Measurements from ENCODE around the gene TAOK1. TPM values are rescaled to one million over a fixed set of nuclear protein-coding genes. Genes with fewer than 3 reads are reported as not detected.

TAOK1 gene
- total RNA-seq, 2 experiments from 2014 or later: 51.6 to 52.8 TPM

DNA sequence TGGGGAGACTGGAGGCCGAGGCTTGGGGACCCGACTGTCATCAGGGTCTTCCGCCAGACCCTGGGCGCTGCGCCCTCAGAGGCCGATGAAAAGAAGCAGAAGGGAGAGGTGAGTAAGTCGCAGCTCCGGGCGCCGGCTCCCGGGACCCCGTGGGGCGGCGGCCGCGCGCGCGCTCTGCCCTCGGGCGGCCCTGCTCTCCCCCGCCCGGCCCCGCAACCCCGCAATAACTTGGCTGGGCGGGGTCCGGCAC is 177.1 kb downstream of the TAOK1 start:
- Mint-ChIP-seq H3K36me3 (peaks cover 15% of the 10 kb centered on the region), H3K27ac (peak overlapping the region; percentile 88), H3K4me3 (peak overlapping the region; percentile 98), H3K27me3 (no peaks in the 10 kb centered on the region), H3K9me3 (no peaks in the 10 kb centered on the region), H3K4me1 (peaks cover 29% of the 10 kb centered on the region)
- POLR2A ChIA-PET: interaction anchor here (0.9 to 5.9 kb wide), 11 partner anchors 9 to 428 kb away, joined by 3 to 55 read pairs (median 4); partner anchors contain the start of genes ANKRD13B and TAOK1
- DNase-seq (peak; percentile 71), ATAC-seq (ENCODE audit: low read depth) (peak; percentile 6)

DNA sequence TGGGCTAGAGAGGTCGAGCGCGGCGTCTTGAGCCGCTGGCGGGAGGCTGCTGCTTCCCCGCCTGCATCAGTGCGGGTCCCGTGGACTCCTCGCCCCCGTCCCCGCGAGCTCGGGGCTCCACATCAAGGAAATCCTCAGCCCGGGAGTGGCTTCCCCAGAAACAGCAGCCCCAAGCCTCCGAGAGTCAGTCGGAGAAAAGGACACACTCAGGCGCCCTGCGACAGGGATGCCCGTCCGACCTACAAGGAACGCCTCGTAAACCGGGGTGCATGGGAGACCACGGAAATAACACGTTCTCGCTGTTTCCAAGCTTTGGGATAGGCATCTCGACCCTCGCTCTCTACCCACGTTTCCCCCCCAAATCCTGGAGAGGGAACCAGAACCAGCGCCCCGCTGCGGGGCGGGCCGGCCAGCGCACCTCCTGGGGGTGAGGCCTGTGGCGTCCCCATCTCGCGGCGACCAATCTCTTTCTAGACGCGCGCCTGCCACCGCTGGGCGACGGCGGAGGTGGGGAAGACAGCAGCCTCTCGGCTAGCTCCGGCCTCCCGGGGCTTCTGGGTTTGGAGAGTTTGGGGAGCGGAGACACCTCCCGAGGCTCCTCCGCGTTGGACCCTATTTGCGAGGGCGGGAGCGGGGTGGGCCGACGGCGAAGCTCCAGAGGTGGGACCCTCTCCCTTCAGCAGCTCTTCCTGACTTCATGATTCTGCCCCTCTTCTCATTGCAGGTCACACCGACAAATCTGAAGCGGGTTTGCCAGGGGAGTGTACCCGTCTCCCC is 177.6 kb downstream of the TAOK1 start:
- H3K27me3 Mint-ChIP-seq: no peaks in the 10 kb centered on the region
- H3K36me3 Mint-ChIP-seq: peaks cover 10% of the 10 kb centered on the region
- H3K9me3 Mint-ChIP-seq: no peaks in the 10 kb centered on the region
- H3K27ac Mint-ChIP-seq: peak overlapping the region; percentile 98
- POLR2A ChIA-PET: interaction anchor here (0.6 to 5.9 kb wide), 13 partner anchors 8 to 428 kb away, joined by 3 to 55 read pairs (median 4); partner anchors contain the start of genes ANKRD13B, NUFIP2 and TAOK1
- H3K4me3 Mint-ChIP-seq: peak overlapping the region; percentile 98
- peaks cover 26% of the 10 kb centered on the region for H3K4me1 Mint-ChIP-seq
- DNase-seq (peak; percentile 84), ATAC-seq (ENCODE audit: low read depth) (peak; percentile 58)

DNA sequence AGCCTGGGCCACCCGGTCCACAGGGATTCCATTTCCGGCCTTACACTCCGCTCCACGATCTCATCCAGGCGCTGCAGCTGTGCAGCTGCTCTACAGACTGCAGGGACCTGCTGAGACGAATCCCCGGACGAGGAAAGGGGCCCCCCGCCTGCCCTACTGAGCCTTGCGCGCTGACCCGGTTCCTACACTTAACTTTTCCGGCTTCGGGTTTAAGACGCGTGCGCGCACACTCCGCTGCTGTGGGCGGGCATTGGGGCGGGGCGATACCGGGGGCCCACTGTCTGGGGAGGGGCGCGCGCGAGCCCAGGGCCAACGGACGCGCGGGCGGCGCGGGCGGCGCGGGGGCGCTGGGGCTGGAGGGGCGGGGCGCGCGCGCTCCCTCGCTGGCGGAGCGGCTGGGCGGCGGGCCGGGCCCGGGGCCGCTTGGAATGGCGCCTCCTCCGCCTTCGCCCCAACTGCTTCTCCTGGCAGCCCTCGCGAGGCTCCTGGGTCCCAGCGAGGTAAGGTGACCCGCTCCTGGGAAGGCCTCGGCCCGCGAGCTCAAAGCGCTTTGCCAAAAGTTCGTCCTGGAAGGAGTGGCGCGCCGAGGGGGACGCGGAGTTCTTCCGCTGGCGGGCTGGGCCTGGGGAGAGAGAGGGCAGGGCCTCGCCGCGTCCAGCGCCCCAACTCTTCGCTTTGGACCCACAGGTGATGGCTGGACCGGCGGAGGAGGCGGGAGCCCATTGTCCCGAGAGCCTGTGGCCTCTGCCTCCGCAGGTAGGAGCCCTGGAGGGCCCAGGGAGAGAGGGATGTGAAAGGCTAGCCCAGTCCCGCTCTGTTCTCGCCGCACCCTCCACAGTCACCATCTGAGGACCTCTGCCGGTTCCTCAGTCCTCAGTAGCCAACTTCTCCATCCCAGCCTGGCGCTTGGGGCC is 178.4 kb downstream of the TAOK1 start, which contains the start of gene TP53I13:
TSS of gene TP53I13 (plus strand) at position 371 of the 914 bp plus-strand sequence. CDS start at position 429, 58 bp downstream.
- peaks cover 26% of the 10 kb centered on the region for H3K4me1 Mint-ChIP-seq
- H3K27ac Mint-ChIP-seq: peak within 1 kb of the TSS; percentile 98
- peak; percentile 57 for ATAC-seq (ENCODE audit: low read depth)
- peak within 1 kb of the TSS; percentile 98 for H3K4me3 Mint-ChIP-seq
- POLR2A ChIA-PET: interaction anchor here (0.7 to 5.9 kb wide), 12 partner anchors 12 to 429 kb away, joined by 3 to 55 read pairs (median 4); partner anchors contain the start of genes ANKRD13B, NUFIP2 and TAOK1
- no peaks in the 10 kb centered on the region for H3K9me3 Mint-ChIP-seq
- peak; percentile 88 for DNase-seq
- H3K27me3 Mint-ChIP-seq: no peaks in the 10 kb centered on the region
- H3K36me3 Mint-ChIP-seq: peaks cover 8% of the 10 kb centered on the region

DNA sequence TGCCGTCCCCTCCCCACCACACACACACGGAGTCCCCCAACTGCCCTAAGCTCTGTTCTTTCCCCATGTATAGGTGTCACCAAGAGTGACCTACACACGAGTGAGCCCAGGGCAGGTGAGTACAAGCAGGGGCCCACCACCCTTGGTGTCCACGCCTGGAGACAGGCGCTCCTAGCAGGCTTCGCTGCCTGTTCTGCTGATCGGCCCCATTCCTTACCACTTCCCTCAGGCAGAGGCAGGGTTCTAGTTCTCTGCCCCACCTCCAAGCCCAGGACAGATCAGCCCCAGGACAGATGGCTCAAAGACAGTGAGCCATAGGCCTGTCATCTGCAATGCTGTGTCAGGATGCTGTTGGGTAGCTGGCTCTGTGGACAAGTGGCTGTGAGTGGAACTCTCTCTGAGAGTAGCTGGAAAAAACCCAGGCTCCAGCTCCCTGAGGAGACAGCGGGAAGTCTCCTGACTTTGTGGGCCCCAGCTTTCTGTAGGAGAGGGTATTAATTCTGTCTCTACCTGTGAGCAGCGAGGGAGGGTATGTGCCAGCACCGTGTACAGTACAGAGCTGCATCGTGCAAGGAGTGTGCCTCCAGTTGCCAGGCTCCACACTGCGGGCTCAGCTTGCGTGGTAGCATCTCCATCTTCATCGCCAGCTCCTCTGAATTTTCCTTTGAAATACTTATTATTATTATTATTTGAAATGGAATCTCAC is 179.2 kb downstream of the TAOK1 start:
- Mint-ChIP-seq H3K27ac (peak overlapping the region; percentile 35), H3K4me1 (peaks cover 20% of the 10 kb centered on the region), H3K4me3 (peak overlapping the region; percentile 80), H3K9me3 (no peaks in the 10 kb centered on the region), H3K36me3 (peaks cover 6% of the 10 kb centered on the region), H3K27me3 (no peaks in the 10 kb centered on the region)
- no peak for ATAC-seq (ENCODE audit: low read depth)
- POLR2A ChIA-PET: interaction anchor here (1.1 to 5.9 kb wide), 6 partner anchors 12 to 275 kb away, joined by 3 to 55 read pairs (median 20); partner anchors contain the start of genes ANKRD13B, NUFIP2 and TAOK1
- DNase-seq: no peak

DNA sequence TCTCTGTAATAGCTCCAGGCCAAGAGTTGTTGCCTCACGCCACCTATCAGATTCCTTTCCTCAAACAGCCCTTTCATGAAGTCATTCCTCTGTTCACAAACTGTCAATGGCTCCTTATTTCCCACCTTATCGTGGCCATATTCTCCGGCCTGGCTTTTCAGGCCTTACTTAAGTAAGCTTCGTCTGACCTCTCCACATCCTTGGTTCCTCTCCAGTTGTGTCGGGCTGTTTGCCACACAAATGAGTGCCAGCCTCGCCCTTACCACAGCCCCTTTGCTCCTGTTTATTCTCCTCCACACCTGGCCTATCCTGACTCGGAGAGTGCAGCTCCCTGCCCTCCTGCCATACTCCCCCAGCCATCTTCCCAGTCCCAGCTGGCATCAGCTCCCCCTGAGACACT is 180.4 kb downstream of the TAOK1 start:
- peak; percentile 17 for DNase-seq
- POLR2A ChIA-PET: interaction anchor here (0.6 to 5.8 kb wide), 4 partner anchors 11 to 22 kb away, joined by 4 to 45 read pairs (median 20); partner anchors contain the start of gene ANKRD13B

DNA sequence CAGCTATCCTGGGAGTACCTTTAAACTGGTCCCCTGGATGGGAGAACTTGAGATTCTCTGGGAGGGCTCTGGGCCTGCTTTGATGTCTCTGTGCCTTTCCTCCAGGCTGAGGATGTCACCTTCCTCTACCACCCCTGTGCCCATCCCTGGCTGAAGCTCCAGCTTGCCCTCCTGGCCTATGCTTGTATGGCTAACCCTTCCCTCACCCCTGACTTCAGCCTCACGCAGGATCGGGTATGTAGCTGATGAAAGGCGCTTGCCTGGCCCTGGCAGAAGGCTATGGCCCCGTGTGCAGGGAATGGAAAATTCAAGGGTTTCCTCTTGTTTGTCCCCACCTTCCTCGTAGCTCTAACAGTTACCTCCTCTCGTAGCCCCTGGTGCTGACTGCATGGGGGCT is 181.3 kb downstream of the TAOK1 start:
- POLR2A ChIA-PET: interaction anchor here (2.7 kb wide), 1 partner anchor 16 kb away, joined by 7 read pairs; no protein-coding TSS in a partner anchor
- H3K27ac Mint-ChIP-seq: no peak overlapping the region

More for the DNA sequence above, 180.4 kb downstream of the TAOK1 start:
- peaks cover 16% of the 10 kb centered on the region for H3K4me1 Mint-ChIP-seq
- H3K4me3 Mint-ChIP-seq: peak overlapping the region; percentile 23
- H3K27me3 Mint-ChIP-seq: no peaks in the 10 kb centered on the region
- H3K36me3 Mint-ChIP-seq: peaks cover 9% of the 10 kb centered on the region
- H3K27ac Mint-ChIP-seq: no peak overlapping the region
- no peak for ATAC-seq (ENCODE audit: low read depth)
- H3K9me3 Mint-ChIP-seq: no peaks in the 10 kb centered on the region

DNA sequence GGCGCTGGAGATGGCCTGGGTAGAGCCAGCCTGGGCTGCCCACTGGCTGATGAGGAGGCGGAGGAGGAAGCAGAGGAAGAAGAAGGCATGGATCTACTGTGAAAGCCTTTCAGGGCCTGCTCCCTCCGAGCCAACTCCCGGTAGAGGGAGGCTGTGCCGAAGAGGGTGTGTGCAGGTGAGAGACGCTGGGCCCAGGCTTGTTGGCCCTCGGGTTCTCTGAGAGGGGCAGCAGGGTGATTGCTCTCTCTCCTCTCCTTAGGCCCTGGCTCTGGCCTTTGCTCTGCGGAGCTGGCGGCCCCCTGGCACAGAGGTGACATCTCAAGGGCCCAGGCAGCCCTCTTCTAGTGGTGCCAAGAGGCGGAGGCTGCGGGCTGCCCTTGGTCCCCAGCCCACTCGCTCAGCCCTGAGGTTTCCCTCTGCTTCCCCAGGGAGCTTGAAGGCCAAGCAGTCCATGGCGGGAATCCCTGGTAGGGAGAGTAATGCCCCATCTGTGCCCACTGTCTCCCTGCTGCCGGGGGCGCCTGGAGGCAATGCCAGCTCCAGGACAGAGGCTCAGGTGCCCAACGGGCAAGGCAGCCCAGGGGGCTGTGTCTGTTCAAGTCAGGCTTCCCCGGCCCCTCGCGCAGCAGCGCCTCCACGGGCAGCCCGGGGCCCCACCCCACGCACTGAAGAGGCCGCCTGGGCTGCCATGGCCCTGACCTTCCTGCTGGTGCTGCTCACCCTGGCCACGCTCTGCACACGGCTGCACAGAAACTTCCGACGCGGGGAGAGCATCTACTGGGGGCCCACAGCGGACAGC is 181.9 kb downstream of the TAOK1 start:
- H3K36me3 Mint-ChIP-seq: peaks cover 9% of the 10 kb centered on the region
- H3K4me3 Mint-ChIP-seq: no peak overlapping the region
- DNase-seq (peak; percentile 43), ATAC-seq (ENCODE audit: low read depth) (no peak)
- H3K27me3 Mint-ChIP-seq: no peaks in the 10 kb centered on the region
- peaks cover 13% of the 10 kb centered on the region for H3K4me1 Mint-ChIP-seq
- POLR2A ChIA-PET: interaction anchor here (1.6 to 2.7 kb wide), 2 partner anchors 16 to 20 kb away, joined by 4 to 7 read pairs; no protein-coding TSS in a partner anchor
- no peak overlapping the region for H3K27ac Mint-ChIP-seq
- H3K9me3 Mint-ChIP-seq: no peaks in the 10 kb centered on the region

More for the DNA sequence above, 181.3 kb downstream of the TAOK1 start:
- Mint-ChIP-seq H3K4me3 (no peak overlapping the region), H3K4me1 (peaks cover 13% of the 10 kb centered on the region), H3K27me3 (no peaks in the 10 kb centered on the region), H3K36me3 (peaks cover 9% of the 10 kb centered on the region), H3K9me3 (no peaks in the 10 kb centered on the region)
- no peak for ATAC-seq (ENCODE audit: low read depth)
- no peak for DNase-seq

DNA sequence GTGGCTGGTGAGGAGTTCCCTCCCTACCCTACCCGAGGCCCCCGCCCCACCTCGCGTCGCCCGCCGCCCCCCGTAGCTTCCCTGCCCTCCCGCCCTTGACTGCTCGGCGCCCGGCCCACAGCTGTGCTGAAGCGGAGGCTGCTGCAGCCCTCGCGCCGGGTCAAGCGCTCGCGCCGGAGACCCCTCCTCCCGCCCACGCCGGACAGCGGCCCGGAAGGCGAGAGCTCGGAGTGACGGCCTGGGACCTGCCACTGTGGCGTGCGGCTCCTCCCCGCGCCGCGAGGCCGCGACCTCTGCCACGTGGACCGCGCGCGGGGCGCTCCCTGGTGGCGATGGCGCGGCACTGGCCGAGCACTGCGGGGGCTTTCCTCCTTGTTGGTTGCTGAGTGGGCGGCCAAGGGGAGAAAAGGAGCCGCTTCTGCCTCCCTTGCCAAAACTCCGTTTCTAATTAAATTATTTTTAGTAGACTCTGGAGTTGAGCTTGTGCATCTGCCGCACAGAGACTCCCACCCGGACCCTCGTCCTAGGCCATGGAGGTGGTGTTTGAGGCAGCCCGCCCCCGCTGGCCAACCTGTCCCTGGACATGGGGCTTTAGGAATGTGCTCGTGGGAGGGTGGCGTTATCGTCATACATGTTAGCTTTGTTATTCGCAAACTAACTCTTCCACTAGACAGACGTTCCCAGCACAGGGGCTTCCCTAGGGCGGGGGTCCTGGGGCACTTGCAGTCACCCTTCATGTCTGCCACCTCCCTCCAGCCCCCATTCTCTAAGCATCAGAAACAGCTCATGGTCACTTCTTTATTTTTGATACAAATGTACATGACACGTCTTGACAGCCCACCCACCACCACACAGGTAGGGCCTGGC is 182.8 kb downstream of the TAOK1 start:
- H3K9me3 Mint-ChIP-seq: no peaks in the 10 kb centered on the region
- H3K4me3 Mint-ChIP-seq: no peak overlapping the region
- POLR2A ChIA-PET: interaction anchor here (1.6 to 2.7 kb wide), 2 partner anchors 15 to 19 kb away, joined by 4 to 7 read pairs; no protein-coding TSS in a partner anchor
- ATAC-seq (ENCODE audit: low read depth): peak; percentile 17
- H3K4me1 Mint-ChIP-seq: peaks cover 13% of the 10 kb centered on the region
- peaks cover 9% of the 10 kb centered on the region for H3K36me3 Mint-ChIP-seq
- peak; percentile 81 for DNase-seq
- no peak overlapping the region for H3K27ac Mint-ChIP-seq
- H3K27me3 Mint-ChIP-seq: no peaks in the 10 kb centered on the region

DNA sequence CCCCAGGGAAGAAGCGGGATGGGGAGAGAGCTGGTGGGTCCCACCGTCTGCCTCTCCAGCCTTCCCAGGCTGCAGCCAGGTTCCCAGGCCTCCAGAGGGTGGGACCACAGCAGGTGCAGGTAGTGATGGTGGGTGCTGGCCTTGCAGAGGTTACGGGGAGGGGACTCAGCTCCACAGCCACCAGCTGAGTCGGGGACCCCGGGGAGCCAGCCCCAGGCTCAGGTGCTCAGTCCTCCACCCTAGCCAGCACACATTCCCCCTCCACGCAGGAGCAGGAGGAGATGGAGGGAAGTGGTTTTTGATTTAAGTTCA is 183.4 kb downstream of the TAOK1 start:
- Mint-ChIP-seq H3K36me3 (peaks cover 9% of the 10 kb centered on the region), H3K4me1 (peaks cover 11% of the 10 kb centered on the region), H3K27me3 (no peaks in the 10 kb centered on the region), H3K4me3 (no peak overlapping the region), H3K27ac (no peak overlapping the region), H3K9me3 (no peaks in the 10 kb centered on the region)
- POLR2A ChIA-PET: interaction anchor here (1.3 to 2.7 kb wide), 2 partner anchors 14 to 15 kb away, joined by 5 to 7 read pairs; no protein-coding TSS in a partner anchor
- DNase-seq: no peak
- ATAC-seq (ENCODE audit: low read depth): no peak

DNA sequence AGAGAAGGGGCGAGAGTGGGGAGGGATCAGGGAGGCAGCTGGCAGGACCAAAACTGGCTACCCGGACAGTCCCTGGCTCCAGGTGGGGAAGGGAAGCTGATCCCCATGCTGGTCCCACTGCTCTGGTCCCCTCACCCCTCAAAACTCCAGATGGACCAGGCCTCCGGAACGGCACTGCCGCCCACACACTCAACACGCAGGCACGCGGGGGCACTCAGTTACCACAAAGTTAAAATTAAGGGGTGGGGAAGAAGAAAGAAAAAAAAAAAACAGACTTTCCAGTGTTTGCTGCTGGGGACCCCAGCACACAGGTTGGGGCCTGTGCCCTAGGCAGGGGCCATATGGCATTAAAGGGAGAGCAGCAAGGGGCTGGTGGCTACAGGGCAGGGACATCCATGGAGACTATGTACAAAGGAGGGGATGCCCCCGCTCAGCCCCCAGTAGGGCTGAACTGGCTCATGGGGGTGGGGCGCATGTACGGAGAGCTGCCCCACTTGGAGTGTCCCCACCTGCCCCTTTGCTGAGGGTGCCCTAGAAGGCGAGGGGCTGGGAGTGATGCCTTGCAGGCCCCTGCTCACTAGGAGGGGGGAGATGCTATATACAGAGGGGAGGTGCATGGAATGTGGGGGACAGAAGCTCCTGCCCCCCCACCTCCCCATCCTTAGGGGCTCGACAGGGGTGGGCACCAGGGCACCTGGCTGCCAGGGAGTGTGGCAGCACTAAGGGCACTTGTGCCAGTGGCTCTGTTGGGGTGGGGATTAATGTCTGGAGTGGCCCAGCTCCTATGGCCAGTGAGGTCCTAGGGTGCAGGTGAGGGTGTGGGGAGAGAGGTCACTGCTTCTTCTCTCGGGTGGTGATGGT is 183.9 kb downstream of the TAOK1 start:
- Mint-ChIP-seq H3K36me3 (peaks cover 9% of the 10 kb centered on the region), H3K9me3 (no peaks in the 10 kb centered on the region), H3K4me1 (peaks cover 9% of the 10 kb centered on the region), H3K4me3 (no peak overlapping the region), H3K27ac (no peak overlapping the region), H3K27me3 (no peaks in the 10 kb centered on the region)
- DNase-seq: peak; percentile 26
- POLR2A ChIA-PET: interaction anchor here (1.3 kb wide), 1 partner anchor 14 kb away, joined by 5 read pairs; no protein-coding TSS in a partner anchor
- no peak for ATAC-seq (ENCODE audit: low read depth)

Measured in activated naive CD8-positive, alpha-beta T cell treated with anti-CD3 and anti-CD28 coated beads, Interleukin-2, amount 10 ng/mL, durations not matched to agents 7 days and 5 days (primary cell).